ENCODE measurements around the gene RADX. TPM values are rescaled to one million over a fixed set of nuclear protein-coding genes. Genes with fewer than 3 reads are reported as not detected.

Gene RADX
- total RNA-seq, 2 experiments from 2014 or later = 8.1 to 9.4 TPM

DNA sequence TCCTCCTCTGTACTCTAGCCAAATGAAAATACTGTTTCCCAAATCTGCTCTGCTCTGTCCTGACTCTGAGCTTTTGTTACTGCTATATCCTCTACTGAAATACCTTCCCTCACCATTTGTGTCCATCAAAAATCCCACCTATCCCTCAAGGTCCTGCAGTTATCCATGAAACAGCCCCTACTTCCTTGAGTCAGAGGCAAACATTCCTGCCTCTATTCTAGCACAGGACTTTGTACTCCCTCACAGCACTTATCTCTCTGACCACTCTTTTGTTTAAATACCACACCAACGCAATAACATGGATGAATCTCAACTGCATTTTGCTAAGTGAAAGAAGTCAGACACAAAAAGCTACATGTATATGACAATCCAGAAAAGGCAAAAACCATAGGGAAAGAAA, 104.2 kb downstream of the RADX start:
- Histone ChIP-seq H3K4me1 (ENCODE audit: insufficient read depth, low read length) (no peaks in the 10 kb centered on the region), H3K27ac (ENCODE audit: low read depth in 1 of 2, low read length in 2 of 2) (no peak overlapping the region), H3K4me3 (ENCODE audit: low read length) (no peak overlapping the region), H3K36me3 (ENCODE audit: insufficient read depth, low read length) (no peaks in the 10 kb centered on the region), H3K9me3 (ENCODE audit: control insufficient read depth in 1 of 2, insufficient read depth in 1 of 2, low read length in 2 of 2) (no peaks in the 10 kb centered on the region), H3K27me3 (ENCODE audit: control insufficient read depth in 1 of 2, insufficient read depth in 2 of 2, low read length in 2 of 2) (no peaks in the 10 kb centered on the region)
- intact Hi-C loops (cut with DNase I, micrococcal nuclease) = no loop called here
- TF ChIP-seq, protein P1, sequence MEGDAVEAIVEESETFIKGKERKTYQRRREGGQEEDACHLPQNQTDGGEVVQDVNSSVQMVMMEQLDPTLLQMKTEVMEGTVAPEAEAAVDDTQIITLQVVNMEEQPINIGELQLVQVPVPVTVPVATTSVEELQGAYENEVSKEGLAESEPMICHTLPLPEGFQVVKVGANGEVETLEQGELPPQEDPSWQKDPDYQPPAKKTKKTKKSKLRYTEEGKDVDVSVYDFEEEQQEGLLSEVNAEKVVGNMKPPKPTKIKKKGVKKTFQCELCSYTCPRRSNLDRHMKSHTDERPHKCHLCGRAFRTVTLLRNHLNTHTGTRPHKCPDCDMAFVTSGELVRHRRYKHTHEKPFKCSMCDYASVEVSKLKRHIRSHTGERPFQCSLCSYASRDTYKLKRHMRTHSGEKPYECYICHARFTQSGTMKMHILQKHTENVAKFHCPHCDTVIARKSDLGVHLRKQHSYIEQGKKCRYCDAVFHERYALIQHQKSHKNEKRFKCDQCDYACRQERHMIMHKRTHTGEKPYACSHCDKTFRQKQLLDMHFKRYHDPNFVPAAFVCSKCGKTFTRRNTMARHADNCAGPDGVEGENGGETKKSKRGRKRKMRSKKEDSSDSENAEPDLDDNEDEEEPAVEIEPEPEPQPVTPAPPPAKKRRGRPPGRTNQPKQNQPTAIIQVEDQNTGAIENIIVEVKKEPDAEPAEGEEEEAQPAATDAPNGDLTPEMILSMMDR (IDR thresholded peaks at IDR 0.05) = no peak
- DNase-seq (no peak), ATAC-seq (ENCODE audit: poor library complexity) (no peak)
- POLR2A ChIA-PET = no interaction called here
- H3K4me1 Mint-ChIP-seq (ENCODE audit: low read depth) = no peaks in the 10 kb centered on the region
- H3K27ac Mint-ChIP-seq = no peak overlapping the region
- CTCF ChIA-PET = no interaction called here
- H3K9me3 Mint-ChIP-seq = no peaks in the 10 kb centered on the region
- H3K36me3 Mint-ChIP-seq (ENCODE audit: low read depth) = no peaks in the 10 kb centered on the region
- H3K27me3 Mint-ChIP-seq = peaks cover 3% of the 10 kb centered on the region
- H3K4me3 Mint-ChIP-seq = no peak overlapping the region

DNA sequence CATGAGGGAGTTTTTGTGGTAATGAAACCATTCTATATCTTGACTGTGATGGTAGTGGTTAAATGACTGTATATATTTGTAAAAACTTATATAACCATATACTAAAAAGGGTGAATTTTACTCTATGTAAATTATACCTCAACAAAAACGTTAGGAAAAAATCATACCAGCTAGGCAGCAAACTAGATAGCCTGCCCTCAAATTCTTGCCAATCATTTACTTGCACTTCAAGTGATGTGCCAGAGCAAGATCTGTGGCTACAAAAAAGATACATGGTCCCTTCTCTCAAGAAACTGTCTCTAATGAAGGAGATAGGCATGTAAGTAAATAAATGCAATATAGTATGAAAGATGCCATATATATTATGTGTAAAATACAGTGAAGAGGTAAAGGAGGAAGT, 104.7 kb downstream of the RADX start:
- peaks cover 5% of the 10 kb centered on the region for H3K27me3 Mint-ChIP-seq
- TF ChIP-seq, protein P1 (IDR thresholded peaks at IDR 0.05) = no peak
- Histone ChIP-seq H3K4me3 (ENCODE audit: low read length) (no peak overlapping the region), H3K27me3 (ENCODE audit: control insufficient read depth in 1 of 2, insufficient read depth in 2 of 2, low read length in 2 of 2) (no peaks in the 10 kb centered on the region), H3K4me1 (ENCODE audit: insufficient read depth, low read length) (no peaks in the 10 kb centered on the region), H3K27ac (ENCODE audit: low read depth in 1 of 2, low read length in 2 of 2) (no peak overlapping the region), H3K36me3 (ENCODE audit: insufficient read depth, low read length) (no peaks in the 10 kb centered on the region), H3K9me3 (ENCODE audit: control insufficient read depth in 1 of 2, insufficient read depth in 1 of 2, low read length in 2 of 2) (no peaks in the 10 kb centered on the region)
- DNase-seq (no peak), ATAC-seq (ENCODE audit: poor library complexity) (no peak)
- H3K27ac Mint-ChIP-seq = no peak overlapping the region
- CTCF ChIA-PET = no interaction called here
- POLR2A ChIA-PET = no interaction called here
- intact Hi-C loops (cut with DNase I, micrococcal nuclease) = no loop called here
- H3K36me3 Mint-ChIP-seq (ENCODE audit: low read depth) = no peaks in the 10 kb centered on the region
- no peak overlapping the region for H3K4me3 Mint-ChIP-seq
- H3K9me3 Mint-ChIP-seq = no peaks in the 10 kb centered on the region
- no peaks in the 10 kb centered on the region for H3K4me1 Mint-ChIP-seq (ENCODE audit: low read depth)

DNA sequence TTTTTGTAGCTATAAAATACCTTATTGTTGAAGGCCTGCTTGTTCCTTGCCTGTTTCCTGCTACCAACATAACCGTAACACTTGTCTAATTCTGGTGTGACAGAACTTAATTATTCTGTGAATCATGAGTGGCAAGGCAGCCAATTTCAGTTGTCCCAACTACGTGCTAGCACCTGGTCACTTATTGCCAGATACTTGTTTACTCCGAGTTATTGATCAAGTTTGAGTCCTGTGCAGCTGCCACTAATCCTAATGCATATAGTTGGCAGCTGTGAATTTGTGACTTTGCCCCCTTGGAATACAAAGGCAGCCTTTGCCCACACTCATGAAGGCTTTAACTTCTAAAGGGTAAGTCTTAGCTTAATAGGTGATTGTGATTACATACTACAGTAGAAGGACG, 106.9 kb downstream of the RADX start:
- Histone ChIP-seq H3K27me3 (ENCODE audit: control insufficient read depth in 1 of 2, insufficient read depth in 2 of 2, low read length in 2 of 2) (no peaks in the 10 kb centered on the region), H3K9me3 (ENCODE audit: control insufficient read depth in 1 of 2, insufficient read depth in 1 of 2, low read length in 2 of 2) (no peaks in the 10 kb centered on the region), H3K4me1 (ENCODE audit: insufficient read depth, low read length) (no peaks in the 10 kb centered on the region), H3K36me3 (ENCODE audit: insufficient read depth, low read length) (no peaks in the 10 kb centered on the region), H3K27ac (ENCODE audit: low read depth in 1 of 2, low read length in 2 of 2) (no peak overlapping the region), H3K4me3 (ENCODE audit: low read length) (no peak overlapping the region)
- TF ChIP-seq, protein P1 (IDR thresholded peaks at IDR 0.05) = no peak
- Mint-ChIP-seq H3K36me3 (ENCODE audit: low read depth) (no peaks in the 10 kb centered on the region), H3K9me3 (no peaks in the 10 kb centered on the region), H3K4me3 (no peak overlapping the region), H3K27me3 (peaks cover 15% of the 10 kb centered on the region), H3K4me1 (ENCODE audit: low read depth) (no peaks in the 10 kb centered on the region), H3K27ac (no peak overlapping the region)
- CTCF ChIA-PET = no interaction called here
- DNase-seq (no peak), ATAC-seq (ENCODE audit: poor library complexity) (no peak)
- POLR2A ChIA-PET = no interaction called here
- intact Hi-C loops (cut with DNase I, micrococcal nuclease) = no loop called here
